Progenitor cell of endocrine pancreas (in vitro differentiated cells): ENCODE data around the gene CYP39A1. TPM values are rescaled to one million over a fixed set of nuclear protein-coding genes. Genes with fewer than 3 reads are reported as not detected.

ENCODE experiments used
- DNase-seq: peaks from one replicate; pipeline ENCODE4 v3.0.0; 2021; ENCODE audit warnings: low spot score; ENCODE audit not compliant: unreplicated experiment
- H3K27ac Mint-ChIP-seq: 2 replicates; pipeline ENCODE4 v1.8.0; 2021; ENCODE audit warnings: mild to moderate bottlenecking, moderate library complexity, mixed read lengths
- H3K27me3 Mint-ChIP-seq: 2 replicates; pipeline ENCODE4 v1.8.0; 2021; ENCODE audit warnings: mixed read lengths
- H3K36me3 Mint-ChIP-seq: 2 replicates; pipeline ENCODE4 v1.8.0; 2022; ENCODE audit warnings: mixed read lengths; ENCODE audit not compliant: insufficient read depth
- H3K4me1 Mint-ChIP-seq: 2 replicates; pipeline ENCODE4 v1.8.0; 2021; ENCODE audit warnings: low read depth, mixed read lengths
- H3K4me3 Mint-ChIP-seq: 2 replicates; pipeline ENCODE4 v1.8.0; 2021; ENCODE audit warnings: low read depth, mild to moderate bottlenecking, moderate library complexity, mixed read lengths
- H3K9me3 Mint-ChIP-seq: 2 replicates; pipeline ENCODE4 v1.8.0; 2021; ENCODE audit warnings: low read depth, mixed read lengths
- total RNA-seq: library from RNA; stranded (reverse); gene quantifications from 2 replicates; pipeline ENCODE4 v1.2.1, GENCODE V29; 2021
- TF ChIP-seq, protein P1 (sequence below): fragments of 200-600 bp; sonication (generic); IDR thresholded peaks from one replicate; pipeline ENCODE4 v1.5.0; 2021; ENCODE audit warnings: antibody characterized with exemption, mild to moderate bottlenecking; ENCODE audit not compliant: unreplicated experiment

The CYP39A1 gene
- total RNA-seq, 1 donor from 2014 or later = 10.3 TPM

DNA sequence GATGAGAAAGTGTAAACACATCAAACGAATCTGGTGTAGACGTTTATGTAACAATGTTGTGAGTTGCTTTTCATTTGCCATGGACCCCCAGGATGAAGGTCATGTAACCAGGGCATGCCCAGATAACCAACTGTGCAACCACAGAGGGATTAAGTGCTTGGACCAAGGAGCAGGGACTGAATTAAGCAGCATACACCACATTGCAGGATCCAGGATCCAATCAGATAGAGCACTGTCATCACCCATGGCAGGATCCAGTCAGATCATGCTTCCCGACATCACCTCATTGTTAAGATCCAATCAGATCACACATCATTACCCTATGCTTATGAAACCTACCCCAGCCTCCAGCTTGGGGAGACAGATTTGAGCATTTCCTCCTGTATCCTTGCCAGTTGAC lies 87.1 kb downstream of the CYP39A1 start:
- Mint-ChIP-seq H3K27ac (no peak overlapping the region), H3K4me1 (no peaks in the 10 kb centered on the region), H3K36me3 (peaks cover 3% of the 10 kb centered on the region), H3K9me3 (peaks cover 2% of the 10 kb centered on the region), H3K4me3 (no peak overlapping the region), H3K27me3 (no peaks in the 10 kb centered on the region)
- TF ChIP-seq, protein P1, sequence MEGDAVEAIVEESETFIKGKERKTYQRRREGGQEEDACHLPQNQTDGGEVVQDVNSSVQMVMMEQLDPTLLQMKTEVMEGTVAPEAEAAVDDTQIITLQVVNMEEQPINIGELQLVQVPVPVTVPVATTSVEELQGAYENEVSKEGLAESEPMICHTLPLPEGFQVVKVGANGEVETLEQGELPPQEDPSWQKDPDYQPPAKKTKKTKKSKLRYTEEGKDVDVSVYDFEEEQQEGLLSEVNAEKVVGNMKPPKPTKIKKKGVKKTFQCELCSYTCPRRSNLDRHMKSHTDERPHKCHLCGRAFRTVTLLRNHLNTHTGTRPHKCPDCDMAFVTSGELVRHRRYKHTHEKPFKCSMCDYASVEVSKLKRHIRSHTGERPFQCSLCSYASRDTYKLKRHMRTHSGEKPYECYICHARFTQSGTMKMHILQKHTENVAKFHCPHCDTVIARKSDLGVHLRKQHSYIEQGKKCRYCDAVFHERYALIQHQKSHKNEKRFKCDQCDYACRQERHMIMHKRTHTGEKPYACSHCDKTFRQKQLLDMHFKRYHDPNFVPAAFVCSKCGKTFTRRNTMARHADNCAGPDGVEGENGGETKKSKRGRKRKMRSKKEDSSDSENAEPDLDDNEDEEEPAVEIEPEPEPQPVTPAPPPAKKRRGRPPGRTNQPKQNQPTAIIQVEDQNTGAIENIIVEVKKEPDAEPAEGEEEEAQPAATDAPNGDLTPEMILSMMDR = no peak
- no peak for DNase-seq

DNA sequence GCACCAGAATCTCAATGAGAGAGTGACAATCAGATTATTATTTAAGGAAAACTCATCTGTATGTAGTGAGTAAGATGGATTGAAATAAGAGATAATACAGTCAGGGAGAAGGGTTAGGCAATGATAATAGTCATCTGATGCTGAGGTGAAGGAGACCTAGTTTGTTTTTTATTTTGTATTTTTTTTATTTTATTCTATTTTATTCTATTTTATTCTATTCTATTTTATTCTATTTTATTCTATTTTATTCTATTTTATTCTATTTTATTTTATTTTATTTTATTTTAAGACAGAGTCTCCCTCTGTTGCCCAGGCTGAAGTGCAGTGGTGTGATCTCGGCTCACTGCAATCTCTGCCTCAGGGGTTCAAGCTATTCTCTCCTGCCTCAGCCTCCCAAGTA lies 88.7 kb downstream of the CYP39A1 start:
- H3K4me1 Mint-ChIP-seq = no peaks in the 10 kb centered on the region
- TF ChIP-seq, protein P1 = no peak
- no peak overlapping the region for H3K4me3 Mint-ChIP-seq
- H3K27ac Mint-ChIP-seq = no peak overlapping the region
- H3K36me3 Mint-ChIP-seq = peaks cover 3% of the 10 kb centered on the region
- no peaks in the 10 kb centered on the region for H3K27me3 Mint-ChIP-seq
- peaks cover 2% of the 10 kb centered on the region for H3K9me3 Mint-ChIP-seq
- DNase-seq = no peak

DNA sequence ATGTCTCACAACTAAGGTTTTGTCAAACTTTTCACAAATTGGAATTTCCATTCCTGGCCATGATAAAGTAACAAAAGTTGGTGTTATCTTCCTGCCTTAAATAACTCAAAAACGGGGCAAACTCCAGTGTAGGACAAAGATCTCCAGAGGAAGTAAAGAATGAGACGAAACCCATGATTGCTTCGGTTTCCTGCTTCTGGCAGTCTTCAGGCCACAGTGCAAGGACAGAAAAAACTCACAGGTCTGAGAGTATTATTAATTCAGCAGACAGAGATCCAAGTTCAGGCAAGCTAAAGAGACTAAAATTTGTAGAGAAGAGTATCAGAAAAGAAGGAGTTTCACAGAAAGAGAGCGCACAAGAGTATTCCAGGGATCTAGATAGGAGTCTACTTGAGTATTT lies 96.6 kb downstream of the CYP39A1 start:
- Mint-ChIP-seq H3K27me3 (no peaks in the 10 kb centered on the region), H3K27ac (no peak overlapping the region), H3K36me3 (peaks cover 3% of the 10 kb centered on the region), H3K9me3 (no peaks in the 10 kb centered on the region), H3K4me1 (no peaks in the 10 kb centered on the region), H3K4me3 (no peak overlapping the region)
- TF ChIP-seq, protein P1 = no peak
- DNase-seq = no peak

DNA sequence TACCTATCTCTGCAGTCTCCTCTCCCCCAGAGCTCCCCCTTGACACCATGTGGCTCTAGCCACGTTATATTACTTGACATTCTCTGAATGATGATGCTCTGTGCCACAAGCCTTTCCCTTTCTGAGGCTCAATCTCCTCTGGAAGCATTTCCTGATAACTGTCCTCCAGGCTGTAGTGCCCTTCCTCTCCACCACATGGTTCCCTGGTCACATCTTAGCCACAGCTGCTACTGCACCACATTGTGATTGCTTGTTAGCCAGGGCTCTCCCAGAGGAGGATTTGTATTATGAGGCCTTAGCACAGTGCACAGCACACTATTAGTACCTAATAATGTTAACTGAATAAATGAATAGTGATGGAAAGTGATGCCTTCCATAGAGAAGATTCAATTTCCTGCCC lies 97.5 kb downstream of the CYP39A1 start:
- no peaks in the 10 kb centered on the region for H3K27me3 Mint-ChIP-seq
- TF ChIP-seq, protein P1 = no peak
- no peaks in the 10 kb centered on the region for H3K4me1 Mint-ChIP-seq
- no peaks in the 10 kb centered on the region for H3K9me3 Mint-ChIP-seq
- no peak overlapping the region for H3K27ac Mint-ChIP-seq
- no peak for DNase-seq
- H3K36me3 Mint-ChIP-seq = peaks cover 3% of the 10 kb centered on the region
- no peak overlapping the region for H3K4me3 Mint-ChIP-seq

DNA sequence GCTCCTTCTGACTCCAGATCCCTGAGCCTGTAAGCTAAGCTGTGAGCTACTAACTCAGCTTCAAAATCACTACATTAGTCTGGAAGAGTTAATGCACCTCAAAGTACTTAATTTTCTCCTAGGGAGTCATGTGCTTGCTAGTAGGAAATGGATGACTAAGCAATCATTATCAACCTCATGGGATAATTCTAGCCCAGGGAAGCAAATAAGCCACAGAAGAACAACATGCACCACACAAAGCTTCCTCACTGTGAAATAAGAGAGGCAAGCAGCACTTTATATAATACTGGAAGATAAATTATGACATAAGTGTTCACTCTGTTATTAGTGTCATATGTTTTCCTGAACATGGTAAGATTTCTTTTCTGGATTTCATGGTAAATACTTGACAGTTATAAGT lies 103.5 kb downstream of the CYP39A1 start:
- Mint-ChIP-seq H3K9me3 (peaks cover 9% of the 10 kb centered on the region), H3K36me3 (peaks cover 9% of the 10 kb centered on the region), H3K27me3 (no peaks in the 10 kb centered on the region), H3K4me1 (peaks cover 13% of the 10 kb centered on the region), H3K4me3 (no peak overlapping the region), H3K27ac (no peak overlapping the region)
- TF ChIP-seq, protein P1 = no peak
- DNase-seq = no peak
